Measurements from ENCODE around the gene ZNRF2.
"Not testable (repeated sequence)": the region's sequence is repeated elsewhere in the genome, so short reads cannot be mapped to it uniquely, and the experiment has no call there.

DNA sequence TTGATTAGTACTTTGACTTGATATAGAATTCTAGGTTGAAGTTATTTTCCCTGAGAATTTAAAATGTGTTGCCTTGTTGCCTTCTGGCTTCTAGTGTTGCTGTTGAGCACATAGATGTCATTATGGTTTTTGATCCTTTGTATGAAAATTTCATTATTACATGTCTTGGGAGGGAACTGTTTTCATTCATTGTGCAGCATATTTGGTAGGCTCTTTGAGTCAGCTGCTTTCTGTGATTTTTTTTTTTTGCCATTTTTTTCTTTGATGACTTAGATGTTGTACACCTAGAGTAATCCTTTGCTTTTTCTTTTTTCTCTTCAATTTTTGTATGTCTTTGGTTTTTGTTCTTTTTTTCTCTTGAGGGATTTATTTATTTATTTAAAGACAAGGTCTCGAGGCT is 13.1 kb downstream of the ZNRF2 start:
- TF ChIP-seq, protein P1, sequence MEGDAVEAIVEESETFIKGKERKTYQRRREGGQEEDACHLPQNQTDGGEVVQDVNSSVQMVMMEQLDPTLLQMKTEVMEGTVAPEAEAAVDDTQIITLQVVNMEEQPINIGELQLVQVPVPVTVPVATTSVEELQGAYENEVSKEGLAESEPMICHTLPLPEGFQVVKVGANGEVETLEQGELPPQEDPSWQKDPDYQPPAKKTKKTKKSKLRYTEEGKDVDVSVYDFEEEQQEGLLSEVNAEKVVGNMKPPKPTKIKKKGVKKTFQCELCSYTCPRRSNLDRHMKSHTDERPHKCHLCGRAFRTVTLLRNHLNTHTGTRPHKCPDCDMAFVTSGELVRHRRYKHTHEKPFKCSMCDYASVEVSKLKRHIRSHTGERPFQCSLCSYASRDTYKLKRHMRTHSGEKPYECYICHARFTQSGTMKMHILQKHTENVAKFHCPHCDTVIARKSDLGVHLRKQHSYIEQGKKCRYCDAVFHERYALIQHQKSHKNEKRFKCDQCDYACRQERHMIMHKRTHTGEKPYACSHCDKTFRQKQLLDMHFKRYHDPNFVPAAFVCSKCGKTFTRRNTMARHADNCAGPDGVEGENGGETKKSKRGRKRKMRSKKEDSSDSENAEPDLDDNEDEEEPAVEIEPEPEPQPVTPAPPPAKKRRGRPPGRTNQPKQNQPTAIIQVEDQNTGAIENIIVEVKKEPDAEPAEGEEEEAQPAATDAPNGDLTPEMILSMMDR (IDR thresholded peaks at IDR 0.05), result not testable (repeated sequence)
- TF ChIP-seq POLR2A (IDR thresholded peaks at IDR 0.05), result not testable (repeated sequence)

Data from transverse colon (tissue), 3 donors.